Activated naive CD4-positive, alpha-beta T cell treated with Interleukin-2 at 50 U/mL for 16 hours (primary cell): Measurements from ENCODE around the gene C7orf57.

Source experiments
- DNase-seq: peaks from one replicate; pipeline ENCODE4 v3.0.0-alpha.2; 2020

The C7orf57 gene

GRCh38 chr7:48087349-48087748 is 52.0 kb downstream of the C7orf57 start:
- DNase-seq: peak; percentile 22

- no peak for DNase-seq
Measured at GRCh38 chr7:48088559-48089045, 53.3 kb downstream of the C7orf57 start.

GRCh38 chr7:48089046-48090003 is 54.0 kb downstream of the C7orf57 start, which contains the start of gene UPP1:
TSS of gene UPP1 (plus strand) at chr7:48089265. CDS start at chr7:48094784, 5,519 bp downstream.
- peak; percentile 88 for DNase-seq

- no peak for DNase-seq
Measured at GRCh38 chr7:48090095-48090805, 54.9 kb downstream of the C7orf57 start.

- no peak for DNase-seq
Measured at GRCh38 chr7:48091506-48092433, 56.4 kb downstream of the C7orf57 start.

GRCh38 chr7:48094861-48095293 is 59.5 kb downstream of the C7orf57 start:
- no peak for DNase-seq

GRCh38 chr7:48096273-48096672 is 60.9 kb downstream of the C7orf57 start:
- peak; percentile 36 for DNase-seq

GRCh38 chr7:48097521-48098231 is 62.3 kb downstream of the C7orf57 start:
- DNase-seq: peak; percentile 21

DNA sequence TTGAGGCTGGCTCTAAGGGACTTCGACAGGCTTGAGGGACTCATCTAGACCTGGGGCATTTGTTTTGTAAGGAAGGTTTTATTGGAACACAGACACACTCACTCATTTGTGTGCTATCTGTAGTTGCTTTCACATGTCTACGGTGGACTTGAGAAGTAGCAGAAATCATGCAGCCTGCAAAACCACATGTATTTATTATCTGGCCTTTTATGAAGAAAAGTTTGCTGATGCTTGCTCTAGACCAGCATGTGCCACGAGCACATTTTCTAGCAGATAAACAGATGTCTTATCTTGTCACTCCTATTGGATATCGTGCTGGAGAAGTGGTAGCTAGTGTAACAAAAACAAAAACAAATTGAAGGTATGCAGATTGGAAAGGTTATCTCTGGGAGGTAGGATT is 63.5 kb downstream of the C7orf57 start:
- no peak for DNase-seq

DNA sequence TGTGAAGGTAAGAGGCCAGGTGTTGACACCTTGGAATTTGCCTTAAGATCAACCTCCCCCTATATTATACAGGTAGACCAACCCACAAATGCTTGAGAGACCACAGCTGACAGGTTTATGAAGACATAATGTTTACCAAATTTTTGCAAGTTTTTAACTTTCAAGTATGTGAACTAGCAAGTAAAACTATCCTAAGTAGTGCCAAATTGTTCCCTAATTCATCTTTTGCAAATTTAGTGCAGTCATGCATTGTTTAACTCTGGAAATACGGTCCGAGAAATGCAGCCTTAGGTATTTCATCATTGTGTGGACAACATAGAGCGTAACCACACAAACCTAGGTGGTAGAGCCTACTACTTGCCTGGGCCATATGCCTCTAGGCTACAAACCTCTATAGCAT is 64.4 kb downstream of the C7orf57 start:
- DNase-seq: no peak

DNA sequence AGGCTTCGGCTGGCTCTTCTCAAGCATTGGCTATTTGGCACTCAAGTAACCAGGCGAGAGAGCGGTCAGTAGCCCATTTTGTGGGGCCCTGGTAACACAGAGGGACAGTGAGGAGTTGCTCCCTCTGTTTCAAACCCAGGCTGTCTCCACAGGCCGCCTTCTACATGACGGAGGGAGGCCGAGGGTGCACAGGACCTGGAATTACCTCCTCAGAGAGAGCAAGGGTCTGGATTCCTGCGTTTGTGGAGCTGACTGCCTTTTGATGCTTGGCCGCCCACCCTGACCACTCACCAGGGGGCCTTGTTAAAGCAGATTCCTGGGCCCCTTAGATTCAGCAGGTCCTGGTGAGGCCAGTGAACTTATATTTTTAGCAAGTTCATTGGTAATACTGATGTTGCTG is 66.0 kb downstream of the C7orf57 start:
- DNase-seq: no peak

DNA sequence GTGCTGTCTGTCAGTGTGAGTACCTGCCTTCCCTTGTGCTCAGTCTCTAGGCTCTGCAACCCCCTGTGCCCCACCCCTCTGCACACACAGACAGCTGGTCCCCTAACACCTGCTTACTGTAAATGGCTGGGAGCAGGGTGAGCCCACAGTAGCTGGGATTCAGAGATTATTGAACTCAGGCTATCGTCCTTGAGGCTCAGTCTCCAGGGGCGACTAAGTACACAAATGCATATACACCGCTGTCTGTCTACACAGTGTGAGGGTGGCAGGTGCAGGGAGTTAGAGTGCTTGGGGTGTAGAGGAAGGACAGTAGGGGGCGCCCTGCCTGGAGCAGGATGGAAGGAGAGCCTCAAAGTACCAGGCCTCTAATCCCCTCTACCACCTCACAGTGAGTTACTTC is 66.6 kb downstream of the C7orf57 start:
- peak; percentile 22 for DNase-seq

DNA sequence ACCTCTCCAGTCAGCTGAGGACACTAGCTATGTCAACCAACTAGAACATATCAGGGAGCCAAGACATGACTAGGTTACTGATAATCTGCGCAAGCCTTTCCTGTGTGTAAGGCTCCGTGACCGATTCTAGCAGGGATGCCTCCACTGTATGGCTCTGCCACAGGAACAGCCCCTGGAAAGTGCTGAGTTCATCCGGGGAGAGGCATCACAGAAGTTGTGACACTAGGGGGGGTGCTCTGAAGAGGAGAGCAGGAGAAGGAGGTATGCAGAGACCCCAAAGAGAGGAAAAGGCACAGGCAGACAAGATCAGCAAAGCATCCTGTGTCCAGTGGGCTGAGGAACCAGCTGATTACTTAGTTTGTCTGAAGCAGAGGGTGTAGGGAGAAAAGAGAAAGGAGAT is 67.2 kb downstream of the C7orf57 start:
- no peak for DNase-seq

- DNase-seq: no peak
Measured at GRCh38 chr7:48105045-48105444, 69.7 kb downstream of the C7orf57 start.

GRCh38 chr7:48106906-48107659 is 71.7 kb downstream of the C7orf57 start:
- no peak for DNase-seq

GRCh38 chr7:48107926-48108472 is 72.7 kb downstream of the C7orf57 start:
- no peak for DNase-seq

- DNase-seq: no peak
Measured at GRCh38 chr7:48108959-48109847, 73.9 kb downstream of the C7orf57 start.

- peak; percentile 89 for DNase-seq
Measured at GRCh38 chr7:48109848-48110663, 74.7 kb downstream of the C7orf57 start.

- no peak for DNase-seq
Measured at GRCh38 chr7:48110868-48111267, 75.5 kb downstream of the C7orf57 start.
